Cardiac fibroblast (primary cell): ENCODE measurements around the gene ANKRD6.

ENCODE experiments used
- DNase-seq, 2 donors: peaks; one replicate each; pipeline versions ENCODE4 v3.0.0 to v3.0.0-alpha.2; 2010; ENCODE audit warnings: low read depth in 2 of 2
- H3K4me3 ChIP-seq, 2 donors: replicated peaks in 1 of 2; 1 replicate in 1 of 2; 2 replicates in 1 of 2; pipeline ENCODE4 v1.5.1; 2011; ENCODE audit warnings: low read depth in 2 of 2, low read length in 2 of 2, mild to moderate bottlenecking in 2 of 2, moderate library complexity in 1 of 2
- CTCF ChIP-seq: IDR thresholded peaks from one replicate; pipeline ENCODE4 v1.5.1; 2011; ENCODE audit warnings: low read depth, mild to moderate bottlenecking, low read length, inconsistent platforms

ANKRD6 gene

DNA sequence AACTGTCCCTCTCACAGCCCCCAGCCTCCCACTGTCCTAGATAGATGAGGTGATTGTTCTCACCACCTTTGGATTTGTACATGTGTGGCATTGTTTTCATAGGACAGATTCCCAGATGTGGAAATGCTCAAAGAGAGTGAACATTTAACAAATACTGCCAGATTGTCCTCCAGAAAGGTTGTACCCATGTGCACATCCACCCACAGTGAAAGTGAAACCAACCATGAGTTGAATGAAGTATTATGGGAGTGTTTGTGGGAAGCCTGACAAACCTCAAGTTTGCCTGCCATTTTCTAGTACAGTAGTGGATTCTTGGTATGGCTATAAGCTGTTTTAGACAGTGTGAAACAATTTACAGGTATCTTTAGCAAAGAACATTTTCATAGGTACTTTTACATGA lies 42.7 kb downstream of the ANKRD6 start:
- no peak overlapping the region for H3K4me3 ChIP-seq
- DNase-seq = peak; percentile 13 to 45
- TF ChIP-seq CTCF = no peak

- DNase-seq = no peak
Measured at GRCh38 chr6:89479897-89480296, 46.9 kb downstream of the ANKRD6 start.

DNA sequence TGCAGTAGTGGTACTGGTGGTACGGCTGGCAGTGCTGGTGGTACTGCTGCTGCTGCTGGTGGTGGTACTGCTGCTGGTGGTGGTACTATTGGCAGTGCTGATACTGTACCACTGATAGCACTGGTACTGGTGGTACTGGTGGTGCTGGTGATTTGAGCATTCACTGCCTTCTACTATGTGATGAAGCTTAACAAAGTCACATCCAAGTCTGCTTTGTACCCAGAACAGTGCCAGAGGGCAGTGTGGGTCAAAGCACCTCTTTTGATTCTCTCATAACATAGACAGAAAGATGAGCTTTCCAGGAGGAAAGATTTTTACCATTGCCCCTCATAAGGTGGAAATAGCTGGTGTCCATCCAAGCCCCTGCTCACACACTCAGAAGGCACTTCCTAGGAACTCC lies 48.7 kb downstream of the ANKRD6 start:
- DNase-seq = no peak
- TF ChIP-seq CTCF = no peak
- no peak overlapping the region for H3K4me3 ChIP-seq

More at GRCh38 chr6:89479897-89480296, 46.9 kb downstream of the ANKRD6 start:
- no peak overlapping the region for H3K4me3 ChIP-seq
- no peak for TF ChIP-seq CTCF

DNA sequence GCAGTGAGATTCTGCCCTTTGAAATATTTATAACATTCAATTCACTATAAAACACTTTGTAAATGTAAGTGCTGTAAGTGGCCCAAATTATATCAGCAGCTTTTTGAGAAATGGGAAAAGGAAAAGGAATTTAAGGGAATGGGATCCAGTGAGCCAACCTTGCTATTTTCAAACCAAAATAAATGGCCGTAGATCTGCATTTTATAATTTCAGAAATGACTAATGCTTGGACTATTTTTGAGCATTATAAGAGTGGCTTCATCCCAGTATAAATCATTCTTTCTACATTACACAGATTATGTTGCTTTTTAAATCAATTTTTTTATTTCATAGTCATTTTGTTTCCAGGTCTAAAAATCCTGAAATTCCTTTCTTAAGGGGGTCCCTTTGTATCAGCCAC lies 49.2 kb downstream of the ANKRD6 start:
- DNase-seq = peak in 1 of 2 donors; percentile 2
- no peak overlapping the region for H3K4me3 ChIP-seq
- TF ChIP-seq CTCF = no peak

DNA sequence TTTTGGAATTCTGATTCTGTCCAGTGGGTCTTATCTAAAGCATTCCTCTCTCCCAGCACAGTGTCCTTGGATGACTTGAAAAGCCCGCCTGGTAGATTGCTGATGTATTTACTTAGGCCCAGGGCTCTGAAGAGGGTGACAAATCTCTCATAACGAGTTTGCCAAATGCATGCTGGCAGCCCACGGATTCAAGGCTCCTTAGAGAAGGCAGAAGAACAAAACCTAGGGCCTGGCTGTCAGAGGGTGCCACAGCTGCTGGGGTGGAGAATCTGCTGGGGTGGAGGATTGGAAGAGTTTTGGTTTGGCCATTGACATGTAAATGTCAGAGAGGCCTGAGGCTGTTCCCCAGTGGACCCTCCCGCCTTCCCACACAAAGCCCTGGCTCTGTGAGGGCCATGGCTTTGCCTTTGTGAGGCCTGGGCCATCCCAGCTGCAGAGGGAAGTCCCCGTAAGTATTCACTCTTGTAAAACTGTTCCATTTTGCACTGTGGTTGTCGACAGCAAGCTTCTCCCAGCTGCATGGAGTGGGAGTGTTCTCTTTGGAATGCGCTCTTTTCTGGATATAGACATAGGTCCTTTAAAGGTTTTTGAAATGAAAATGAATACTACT lies 50.3 kb downstream of the ANKRD6 start:
- TF ChIP-seq CTCF = no peak
- peak; percentile 2 to 39 for DNase-seq
- H3K4me3 ChIP-seq = no peak overlapping the region

DNA sequence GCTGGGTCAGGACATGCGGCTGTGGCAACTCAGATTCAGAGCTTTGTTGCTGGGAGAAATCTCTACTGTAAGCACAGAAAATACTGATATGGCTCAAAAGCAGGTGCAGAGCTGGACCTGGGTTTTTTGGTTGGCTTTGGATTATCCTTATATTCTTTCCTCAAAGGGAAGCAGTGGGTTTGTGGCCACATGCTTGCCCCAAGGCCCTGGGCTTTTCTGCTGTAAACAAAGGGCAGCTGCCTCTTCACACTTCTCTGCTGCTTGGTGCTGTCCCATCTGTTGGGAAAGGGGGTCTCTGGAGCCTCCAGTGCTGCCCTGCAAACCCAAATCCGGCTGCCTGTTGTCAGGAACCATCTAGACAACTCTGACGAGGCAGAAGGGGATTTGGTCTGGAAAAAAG lies 52.4 kb downstream of the ANKRD6 start:
- no peak for TF ChIP-seq CTCF
- H3K4me3 ChIP-seq = no peak overlapping the region
- DNase-seq = no peak

- no peak for TF ChIP-seq CTCF
- no peak for DNase-seq
- H3K4me3 ChIP-seq = no peak overlapping the region
Measured at GRCh38 chr6:89487864-89488263, 54.9 kb downstream of the ANKRD6 start.
